Psoas muscle (tissue), 8 donors: ENCODE data around the gene NOVA2. TPM values are rescaled to one million over a fixed set of nuclear protein-coding genes. Genes with fewer than 3 reads are reported as not detected.

Experiments used
- ATAC-seq, 4 donors: fragments of 200-7000 bp; cut with Tn5 transposase; one replicate each; pipeline ENCODE4 v1.9.1; 2020; ENCODE audit warnings: moderate library complexity in 3 of 4, mild to moderate bottlenecking in 2 of 4
- DNase-seq, 2 donors: peaks; one replicate each; pipeline ENCODE4 v3.0.0-alpha.2; 2020
- H3K27ac ChIP-seq: fragments of 200-600 bp; one replicate; pipeline ENCODE4 v1.8.0; 2022
- H3K27me3 ChIP-seq, 3 donors: fragments of 200-600 bp in 1 of 3; one replicate each; pipeline versions ENCODE4 v1.6.1 to v1.8.0; 2013 to 2022; ENCODE audit warnings: low read length in 2 of 3, mild to moderate bottlenecking in 2 of 3, moderate library complexity in 1 of 3; ENCODE audit not compliant: insufficient read depth in 3 of 3
- H3K36me3 ChIP-seq, 2 donors: fragments of 200-600 bp in 1 of 2; one replicate each; pipeline versions ENCODE4 v1.6.1 to v1.8.0; 2013 to 2022; ENCODE audit warnings: low read depth in 1 of 2, mild to moderate bottlenecking in 1 of 2, moderate library complexity in 1 of 2; ENCODE audit not compliant: insufficient read depth in 1 of 2
- H3K4me1 ChIP-seq: fragments of 200-600 bp; one replicate; pipeline ENCODE4 v1.8.0; 2022
- H3K4me3 ChIP-seq: fragments of 200-600 bp; one replicate; pipeline ENCODE4 v1.8.0; 2022; ENCODE audit warnings: mild to moderate bottlenecking
- H3K9me3 ChIP-seq: fragments of 200-600 bp; one replicate; pipeline ENCODE4 v1.8.0; 2022
- WGBS, 3 donors: extraction: QIAGEN DNeasy Blood & Tissue Kit; methylation state at CpG; one replicate each; pipeline versions ENCODE4 v1.1.6 to v1.1.7; 2013; 5-methylcytosine and 5-hydroxymethylcytosine counted together
- intact Hi-C, 2 donors: fragments of 100-400 bp; cut with DNase I; formaldehyde crosslinking; loops; one replicate each; pipeline versions ENCODE4 v1.11.0 to v1.14.2; 2022
- polyA plus RNA-seq, 3 donors: library from polyadenylated mRNA; stranded (reverse); fragments of 200-250 nt; gene quantifications; one replicate each; pipeline ENCODE4 v1.2.3, GENCODE V29; 2013
- total RNA-seq, 4 donors: library from RNA; stranded (reverse); fragmentation: NEBNext Ultra II Directional in 2 of 4; extraction: Animal tissue kit (Norgen Biotek cat#: 25700) in 2 of 4; gene quantifications; one replicate each; pipeline versions ENCODE4 v1.2.1 to v1.2.4, GENCODE V29; 2021 to 2023
- TF ChIP-seq, protein P1 (sequence below): fragments of 200-600 bp; IDR thresholded peaks from one replicate; pipeline ENCODE4 v1.8.0; 2022; ENCODE audit warnings: antibody characterized with exemption
- donor health status: healthy with polysubstance abuse.
- donor health status: DM: no; HTN: no; CAD: no; lungs with moderate emphysema.
- donor health status: Bipolar disorder and iron deficiency.
- donor health status: healthy.
- donor health status: DM: yes; HTN: yes; CAD: no.
- donor health status: DM: no; HTN: no; CAD: no.
- donor health status: DM: no; HTN: no; CAD: no.
- donor health status: DM: yes; HTN: yes; CAD: no.

The NOVA2 gene
- total and polyA plus RNA-seq, 7 donors = 0.27 to 4.3 (median 1.6) TPM

DNA sequence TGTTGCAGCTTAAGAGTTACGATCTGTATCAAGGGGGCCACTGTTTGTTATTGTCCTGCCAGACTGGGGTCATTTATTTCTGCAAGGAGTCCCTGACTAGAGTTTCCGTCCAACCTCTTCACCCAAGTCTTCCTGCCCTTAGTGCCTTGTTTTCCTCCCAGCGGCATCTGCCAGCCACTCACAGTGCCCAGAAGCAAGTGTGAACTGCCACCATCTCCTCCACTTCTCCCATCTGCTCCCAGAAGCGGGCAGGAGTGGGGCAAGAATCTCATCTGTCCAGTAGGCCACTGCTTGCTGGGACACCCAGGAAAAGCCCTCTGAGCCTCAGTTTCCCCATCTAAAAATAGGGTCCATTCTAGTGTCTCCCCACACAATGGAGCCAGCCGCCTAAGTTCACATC lies 4.0 kb downstream of the NOVA2 start:
- intact Hi-C loops = no loop called here

DNA sequence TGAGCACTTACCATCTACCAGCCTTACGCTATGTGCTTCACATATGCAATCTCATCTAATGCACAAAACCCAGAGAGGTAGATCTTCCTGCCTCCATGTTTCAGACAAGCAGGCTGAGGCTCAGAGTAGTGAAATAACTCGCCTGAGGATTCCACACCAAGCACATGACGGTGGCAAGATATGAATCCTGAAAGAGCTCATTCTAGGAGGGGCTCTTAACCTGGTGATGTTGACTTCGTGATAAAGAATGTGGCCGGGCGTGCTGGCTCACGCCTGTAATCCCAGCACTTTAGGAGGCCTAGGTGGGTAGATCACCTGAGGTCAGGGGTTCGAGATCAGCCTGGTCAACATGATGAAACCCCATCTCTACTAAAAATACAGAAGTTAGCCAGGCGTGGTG lies 5.0 kb downstream of the NOVA2 start:
- H3K4me3 ChIP-seq = no peak overlapping the region
- no peak for ATAC-seq

More for the DNA sequence above, 4.0 kb downstream of the NOVA2 start:
- TF ChIP-seq, protein P1, sequence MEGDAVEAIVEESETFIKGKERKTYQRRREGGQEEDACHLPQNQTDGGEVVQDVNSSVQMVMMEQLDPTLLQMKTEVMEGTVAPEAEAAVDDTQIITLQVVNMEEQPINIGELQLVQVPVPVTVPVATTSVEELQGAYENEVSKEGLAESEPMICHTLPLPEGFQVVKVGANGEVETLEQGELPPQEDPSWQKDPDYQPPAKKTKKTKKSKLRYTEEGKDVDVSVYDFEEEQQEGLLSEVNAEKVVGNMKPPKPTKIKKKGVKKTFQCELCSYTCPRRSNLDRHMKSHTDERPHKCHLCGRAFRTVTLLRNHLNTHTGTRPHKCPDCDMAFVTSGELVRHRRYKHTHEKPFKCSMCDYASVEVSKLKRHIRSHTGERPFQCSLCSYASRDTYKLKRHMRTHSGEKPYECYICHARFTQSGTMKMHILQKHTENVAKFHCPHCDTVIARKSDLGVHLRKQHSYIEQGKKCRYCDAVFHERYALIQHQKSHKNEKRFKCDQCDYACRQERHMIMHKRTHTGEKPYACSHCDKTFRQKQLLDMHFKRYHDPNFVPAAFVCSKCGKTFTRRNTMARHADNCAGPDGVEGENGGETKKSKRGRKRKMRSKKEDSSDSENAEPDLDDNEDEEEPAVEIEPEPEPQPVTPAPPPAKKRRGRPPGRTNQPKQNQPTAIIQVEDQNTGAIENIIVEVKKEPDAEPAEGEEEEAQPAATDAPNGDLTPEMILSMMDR = no peak
- Histone ChIP-seq H3K36me3 (no peaks in the 10 kb centered on the region), H3K27me3 (peaks cover 0 to 74% (median 17%) of the 10 kb centered on the region in 3 donors), H3K4me3 (no peak overlapping the region), H3K27ac (no peak overlapping the region), H3K9me3 (no peaks in the 10 kb centered on the region), H3K4me1 (no peaks in the 10 kb centered on the region)
- 60 to 62% (median 60%) methylated on average over 5 of the region's 5 CpGs for WGBS, 3 donors
- DNase-seq = no peak
- no peak for ATAC-seq

DNA sequence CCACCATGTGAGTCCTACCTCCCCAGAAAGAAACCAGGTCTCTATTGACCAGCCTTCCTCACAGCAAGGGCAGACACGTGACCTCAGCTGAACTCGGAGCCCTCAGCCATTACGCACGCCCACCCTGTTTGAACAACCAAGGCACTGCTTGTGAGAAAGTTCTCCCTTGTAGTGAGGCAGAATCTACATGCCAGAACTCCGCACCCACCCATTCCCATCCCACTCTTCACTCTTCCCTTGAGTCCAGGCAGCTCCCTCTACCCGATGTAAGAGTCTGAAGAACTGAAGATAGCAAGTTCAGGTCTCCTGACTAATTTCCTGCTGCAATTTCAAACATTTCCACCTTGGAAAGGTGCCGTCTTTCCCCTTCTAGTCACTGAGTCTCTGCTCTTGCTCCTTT lies 6.4 kb downstream of the NOVA2 start:
- peak in 1 of 2 donors; percentile 1 for DNase-seq
- ATAC-seq = no peak
- peaks cover 0 to 53% (median 7%) of the 10 kb centered on the region in 3 donors for H3K27me3 ChIP-seq
- TF ChIP-seq, protein P1 = no peak
- H3K4me3 ChIP-seq = no peak overlapping the region
- H3K9me3 ChIP-seq = no peaks in the 10 kb centered on the region
- H3K4me1 ChIP-seq = no peaks in the 10 kb centered on the region
- intact Hi-C loops = no loop called here
- H3K36me3 ChIP-seq = no peaks in the 10 kb centered on the region
- WGBS, 3 donors = 42 to 58% (median 49%) methylated on average over 7 of the region's 7 CpGs
- H3K27ac ChIP-seq = no peak overlapping the region

More for the DNA sequence above, 5.0 kb downstream of the NOVA2 start:
- no peak overlapping the region for H3K27ac ChIP-seq
- TF ChIP-seq, protein P1 = no peak
- DNase-seq = no peak
- H3K9me3 ChIP-seq = no peaks in the 10 kb centered on the region
- H3K4me1 ChIP-seq = no peaks in the 10 kb centered on the region
- no peaks in the 10 kb centered on the region for H3K36me3 ChIP-seq
- H3K27me3 ChIP-seq = peaks cover 0 to 64% (median 12%) of the 10 kb centered on the region in 3 donors
- WGBS, 3 donors = 81 to 83% (median 83%) methylated on average over 9 of the region's 9 CpGs
- intact Hi-C loops = no loop called here

DNA sequence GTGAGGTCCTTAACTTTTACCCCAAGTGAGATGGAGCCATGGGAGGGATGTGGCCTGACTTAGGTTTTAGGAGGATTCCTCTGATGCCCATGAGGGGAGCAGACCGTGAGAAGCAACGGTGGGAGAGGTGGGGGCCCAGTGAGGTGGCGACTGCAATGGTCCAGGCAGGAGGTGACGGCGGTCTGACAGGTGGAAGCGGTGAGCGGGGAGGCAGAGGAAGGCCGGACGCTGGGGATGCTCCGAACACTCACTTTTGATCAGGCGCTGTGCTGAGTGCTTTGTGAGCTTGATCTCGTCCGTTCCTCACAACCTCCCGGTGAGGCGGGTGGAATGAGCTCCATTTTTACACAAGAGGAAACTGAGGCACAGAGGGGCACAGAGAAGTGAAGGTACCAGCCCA lies 11.6 kb downstream of the NOVA2 start:
- DNase-seq (peak in 1 of 2 donors; percentile 42), ATAC-seq (no peak)
- no peaks in the 10 kb centered on the region for H3K4me1 ChIP-seq
- no peaks in the 10 kb centered on the region for H3K9me3 ChIP-seq
- TF ChIP-seq, protein P1 = no peak
- H3K27ac ChIP-seq = no peak overlapping the region
- H3K4me3 ChIP-seq = no peak overlapping the region
- no peaks in the 10 kb centered on the region for H3K36me3 ChIP-seq
- peaks cover 0 to 38% (median 6%) of the 10 kb centered on the region in 3 donors for H3K27me3 ChIP-seq
- 83 to 85% (median 83%) methylated on average over 15 of the region's 15 CpGs for WGBS, 3 donors
- intact Hi-C loops = no loop called here

DNA sequence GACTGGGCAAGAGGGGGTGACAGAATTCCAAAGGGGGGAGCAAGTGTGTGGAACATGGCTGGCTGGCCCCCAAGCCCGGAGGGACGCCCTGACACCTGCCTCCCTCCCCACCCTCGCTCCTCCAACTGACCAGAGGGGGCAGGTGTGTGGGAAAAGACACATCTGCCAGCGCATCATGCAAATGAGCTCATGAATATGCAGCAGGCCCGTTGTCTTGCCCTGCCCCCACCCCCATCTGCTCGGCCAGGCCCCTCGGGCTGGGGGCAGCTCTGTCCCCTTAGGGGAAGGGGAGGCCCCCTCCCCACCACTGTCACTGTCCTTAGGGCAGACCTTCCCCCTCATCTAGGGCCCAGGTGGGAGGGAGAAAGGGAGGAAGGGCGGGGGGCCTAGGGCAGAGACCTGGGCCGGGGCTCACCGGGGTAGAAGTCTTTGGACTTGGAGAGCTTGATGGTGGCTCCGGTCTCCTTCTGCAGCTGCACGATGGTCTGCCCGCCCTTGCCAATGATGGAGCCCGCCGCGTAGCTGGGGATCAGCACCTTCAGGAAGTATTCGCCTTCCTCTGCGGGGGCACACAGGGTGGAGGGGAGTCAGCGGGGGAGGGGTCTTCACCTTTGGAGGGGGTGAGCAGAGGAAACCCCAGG lies 12.9 kb downstream of the NOVA2 start:
- WGBS, 3 donors = 11 to 18% (median 14%) methylated on average over 18 to 19 of the region's 19 CpGs
- DNase-seq = no peak
- TF ChIP-seq, protein P1 = no peak
- no peak for ATAC-seq
- Histone ChIP-seq H3K27ac (no peak overlapping the region), H3K4me1 (no peaks in the 10 kb centered on the region), H3K4me3 (no peak overlapping the region), H3K9me3 (no peaks in the 10 kb centered on the region), H3K36me3 (no peaks in the 10 kb centered on the region), H3K27me3 (peaks cover 0 to 35% (median 4%) of the 10 kb centered on the region in 3 donors)
- intact Hi-C loops = no loop called here
